ENCODE results near the gene TBX19.

GRCh38 chr1:168281603-168282325 is 1.1 kb downstream of the TBX19 start:
- TF ChIP-seq RCOR1 (conservative IDR thresholded peaks at IDR 0.05; ENCODE audit: low read depth, low read length) (no peak), TCF7 (IDR thresholded peaks at IDR 0.05; ENCODE audit: borderline replicate concordance) (no peak), EZH2 (IDR thresholded peaks at IDR 0.05; ENCODE audit: borderline replicate concordance, control insufficient read depth, low read depth, low read length) (no peak), POLR2A (IDR thresholded peaks at IDR 0.05; ENCODE audit: low read depth, low read length) (no peak), TAF1 (IDR thresholded peaks at IDR 0.05; ENCODE audit: borderline replicate concordance, low read depth, low read length) (no peak), E2F4 (IDR thresholded peaks at IDR 0.05; ENCODE audit: low read depth, low read length) (no peak), POLR2AphosphoS5 (IDR thresholded peaks at IDR 0.05; ENCODE audit: low read length) (no peak), NR2C2 (IDR thresholded peaks at IDR 0.05; ENCODE audit: borderline replicate concordance, control insufficient read depth, insufficient read length, low read depth) (no peak), CTCF (IDR thresholded peaks at IDR 0.05 in 2 of 3, conservative IDR thresholded peaks at IDR 0.05 in 1 of 3; ENCODE audit: control insufficient read depth in 2 of 3, extremely low read depth in 1 of 3, insufficient read depth in 1 of 3, low read depth in 3 of 3, low read length in 3 of 3) (no peak), TARDBP (IDR thresholded peaks at IDR 0.05; ENCODE audit: borderline replicate concordance) (no peak), YY1 (IDR thresholded peaks at IDR 0.05; ENCODE audit: low read depth, low read length) (no peak), CREM (IDR thresholded peaks at IDR 0.05; ENCODE audit: low read depth) (no peak), BCLAF1 (IDR thresholded peaks at IDR 0.05) (no peak)
